GM21529 (cell line): ENCODE measurements around the gene MLPH.

Experiments
- ATAC-seq: cut with Tn5 transposase; IDR thresholded peaks from one replicate; pipeline ENCODE4 v1.9.1; 2021; ENCODE audit not compliant: unreplicated experiment

MLPH gene

GRCh38 chr2:237565974-237566373 lies 78.9 kb downstream of the MLPH start:
- ATAC-seq: no peak

GRCh38 chr2:237566401-237567235 lies 79.6 kb downstream of the MLPH start, which contains the start of gene PRLH:
Gene PRLH, plus strand, starts transcription at chr2:237566574. Its CDS starts 0 bp downstream, at chr2:237566574.
- no peak for ATAC-seq

DNA sequence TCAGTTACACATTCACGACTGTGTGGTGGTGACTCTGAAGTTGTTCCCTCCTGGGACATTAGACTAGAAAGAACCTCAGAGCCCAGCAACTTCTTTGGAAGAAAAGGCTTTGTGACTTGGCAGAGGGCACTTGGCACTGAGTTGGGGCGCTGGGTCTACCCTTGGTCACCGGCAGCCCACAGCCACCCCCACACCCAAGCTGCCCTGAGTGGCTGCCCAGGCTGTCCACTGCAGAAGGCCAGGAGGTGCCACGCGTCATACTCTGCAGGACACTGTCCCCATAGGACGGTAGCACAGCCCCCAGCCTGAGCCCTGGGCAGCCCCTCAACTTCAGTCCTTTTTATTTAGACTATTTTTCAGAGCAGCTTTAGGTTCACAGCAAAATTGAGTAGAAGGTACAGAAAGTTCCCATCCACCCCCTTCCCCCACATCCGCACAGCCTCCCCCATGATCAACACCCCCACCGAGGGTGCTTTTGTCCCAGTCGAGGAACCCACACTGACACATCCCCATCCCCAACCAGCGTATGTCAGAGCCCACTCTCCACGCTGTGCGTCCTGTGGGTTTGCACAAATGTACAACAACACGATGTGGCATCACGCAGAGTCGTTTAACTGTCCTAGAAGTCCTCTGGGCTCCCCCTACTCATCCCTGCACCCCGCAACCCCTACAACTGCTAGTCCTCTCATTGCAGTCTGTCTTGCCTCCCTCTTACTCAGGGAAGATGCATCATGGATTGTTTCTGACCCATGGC lies 80.4 kb downstream of the MLPH start:
- ATAC-seq: no peak

- ATAC-seq: no peak
These were observed 81.1 kb downstream of the MLPH start for GRCh38 chr2:237568121-237568660.

- no peak for ATAC-seq
These were observed 82.0 kb downstream of the MLPH start for GRCh38 chr2:237569041-237569440.

DNA sequence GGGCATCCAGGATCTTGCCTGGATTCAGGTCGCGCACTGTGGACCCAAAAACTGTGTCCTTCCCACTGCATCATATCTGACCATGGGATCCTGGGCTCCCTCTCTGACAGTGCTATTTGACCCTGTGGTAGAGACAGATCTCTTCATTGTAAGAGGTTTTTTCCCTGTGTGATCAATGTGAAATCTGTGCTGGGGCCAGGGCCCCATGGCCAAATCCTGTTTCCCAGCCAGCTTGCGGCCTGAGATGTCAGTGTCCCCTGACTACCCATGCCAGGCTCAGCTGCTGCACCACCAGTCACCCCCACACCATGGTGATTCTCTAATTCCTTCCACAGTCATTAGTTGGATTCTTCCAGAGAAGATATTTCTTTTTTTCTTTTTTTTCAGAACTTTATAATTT lies 82.8 kb downstream of the MLPH start:
- no peak for ATAC-seq

- no peak for ATAC-seq
These were observed 83.8 kb downstream of the MLPH start for GRCh38 chr2:237570776-237571335.

DNA sequence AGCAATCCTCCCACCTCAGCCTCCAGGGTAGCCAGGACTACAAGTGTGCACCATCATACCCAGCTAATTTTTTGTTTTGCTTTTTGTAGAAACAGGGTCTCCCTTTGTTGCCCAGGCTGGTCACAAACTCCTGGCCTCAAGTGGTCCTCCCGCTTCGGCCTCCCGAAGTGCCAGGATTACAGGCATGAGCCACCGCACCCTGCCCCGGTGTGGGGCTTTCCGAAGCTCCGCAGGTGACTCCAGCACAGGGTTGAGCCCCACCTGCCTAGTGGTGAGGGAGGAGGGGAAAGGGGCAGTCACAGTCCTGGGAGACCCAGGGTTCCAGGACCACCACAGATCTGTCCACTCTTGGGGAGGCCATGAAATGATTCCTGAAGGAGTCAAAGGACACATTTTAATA lies 84.5 kb downstream of the MLPH start:
- ATAC-seq: no peak

- peak; percentile 92 for ATAC-seq
These were observed 85.1 kb downstream of the MLPH start for GRCh38 chr2:237572021-237572741.

DNA sequence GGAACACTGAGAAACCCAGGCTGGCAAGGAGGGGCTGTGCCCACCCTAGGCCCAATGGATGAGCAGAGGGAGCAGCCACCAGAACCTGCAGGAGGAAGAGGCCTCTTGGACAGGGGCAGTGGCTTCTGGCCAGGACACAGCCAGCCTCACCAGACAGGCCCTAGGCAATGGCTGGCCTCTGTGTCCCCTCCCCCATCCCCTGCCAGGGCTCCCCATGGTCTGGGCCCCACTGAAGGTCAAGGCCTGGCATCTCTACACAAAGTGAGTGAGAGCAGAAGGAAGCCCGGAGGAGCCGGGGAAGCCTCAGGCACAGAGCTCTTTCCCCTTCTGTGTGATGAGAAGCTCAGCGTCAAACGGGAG lies 85.7 kb downstream of the MLPH start:
- no peak for ATAC-seq

DNA sequence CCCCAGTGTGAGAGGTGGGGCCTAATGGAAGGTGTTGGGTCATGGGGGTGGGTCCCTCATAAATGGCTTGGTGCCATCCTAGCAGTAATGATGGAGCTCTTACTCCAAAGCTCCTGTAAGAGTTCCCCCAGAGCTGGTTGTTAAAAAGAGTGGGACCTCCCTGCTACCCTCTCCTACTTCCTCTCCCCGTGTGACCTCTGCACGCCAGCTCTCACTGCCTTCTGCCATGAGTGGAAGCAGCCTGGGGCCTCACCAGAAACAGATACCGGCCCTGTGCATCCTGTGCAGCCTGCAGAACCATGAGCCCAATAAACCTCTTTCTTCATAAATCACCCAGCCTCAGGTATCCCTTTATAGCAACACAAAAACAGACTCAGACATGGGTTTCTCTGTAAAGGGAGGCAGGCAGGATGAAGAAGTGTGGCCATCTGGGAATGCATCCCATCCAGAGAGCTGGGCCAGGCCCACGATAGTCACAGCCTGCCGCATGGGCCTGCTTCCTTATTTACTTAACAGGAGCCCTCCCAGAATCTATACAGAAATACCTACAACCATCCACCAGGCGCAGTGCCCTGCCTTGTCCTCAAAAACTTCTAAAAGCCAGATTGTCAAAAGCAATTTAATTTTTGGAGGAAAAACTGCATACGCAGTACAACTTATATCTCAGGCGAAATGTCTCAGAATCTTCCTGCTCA lies 86.8 kb downstream of the MLPH start:
- no peak for ATAC-seq

GRCh38 chr2:237574467-237574866 lies 87.4 kb downstream of the MLPH start:
- ATAC-seq: no peak

- no peak for ATAC-seq
These were observed 88.1 kb downstream of the MLPH start for GRCh38 chr2:237574894-237575868.

- ATAC-seq: no peak
These were observed 89.1 kb downstream of the MLPH start for GRCh38 chr2:237575869-237576862.

GRCh38 chr2:237576974-237577373 lies 89.9 kb downstream of the MLPH start:
- ATAC-seq: no peak

DNA sequence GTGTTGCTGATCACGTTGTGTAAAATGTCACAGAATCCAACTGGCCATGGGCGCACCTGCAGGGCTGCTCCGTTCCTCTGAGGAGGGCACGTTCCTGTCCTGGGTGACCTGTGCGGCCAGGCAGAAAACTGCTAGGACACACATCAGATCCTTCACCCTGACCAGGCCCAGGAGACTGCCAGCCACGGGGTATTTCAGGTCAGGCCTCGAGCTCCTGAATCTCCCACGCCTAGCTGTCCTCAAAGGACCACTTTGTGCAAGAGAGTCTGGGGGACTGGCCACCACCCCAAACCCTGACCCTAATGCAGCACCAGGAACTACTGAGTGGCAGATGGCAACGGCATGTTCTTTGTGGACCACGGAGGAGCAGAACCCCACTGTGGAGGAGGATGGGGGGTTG lies 90.4 kb downstream of the MLPH start:
- no peak for ATAC-seq

- ATAC-seq: no peak
These were observed 91.2 kb downstream of the MLPH start for GRCh38 chr2:237577956-237578870.
